Measurements from ENCODE around the gene ZP3. TPM values are rescaled to one million over a fixed set of nuclear protein-coding genes. Genes with fewer than 3 reads are reported as not detected.
"Not testable (repeated sequence)": the region's sequence is repeated elsewhere in the genome, so short reads cannot be mapped to it uniquely, and the experiment has no call there.

Gene ZP3
- total and polyA plus RNA-seq, 8 donors, result 0.46 to 7.1 (median 1.4) TPM; not detected in 4

- no peak for DNase-seq
- Histone ChIP-seq H3K9me3 (no peaks in the 10 kb centered on the region), H3K27me3 (no peaks in the 10 kb centered on the region), H3K27ac (peak overlapping the region in 1 of 5 donors; percentile 38), H3K36me3 (no peaks in the 10 kb centered on the region), H3K4me3 (peak overlapping the region; percentile 45 to 60 (median 53)), H3K4me1 (peaks cover 16 to 34% (median 31%) of the 10 kb centered on the region in 4 donors)
- WGBS, 5 donors, result 55 to 67% (median 62%) methylated on average over 8 of the region's 8 CpGs
- TF ChIP-seq POLR2AphosphoS5 (IDR thresholded peaks at IDR 0.05) (no peak), EP300 (IDR thresholded peaks at IDR 0.05) (no peak), CTCF (IDR thresholded peaks at IDR 0.05) (no peak)
- intact Hi-C loops (cut with DNase I; ENCODE audit: low total_unique reads), result no loop called here
Observed at GRCh38 chr7:76396864-76397263, 27.9 kb upstream of the ZP3 start.

GRCh38 chr7:76397409-76398183 is 27.2 kb upstream of the ZP3 start:
- WGBS, 5 donors, result 12 to 45% (median 18%) methylated on average over 8 to 45 of the region's 45 CpGs

GRCh38 chr7:76400248-76400647 is 24.5 kb upstream of the ZP3 start:
- Histone ChIP-seq H3K9me3 (no peaks in the 10 kb centered on the region), H3K27ac (no peak overlapping the region), H3K27me3 (no peaks in the 10 kb centered on the region), H3K4me3 (no peak overlapping the region), H3K36me3 (no peaks in the 10 kb centered on the region), H3K4me1 (peaks cover 12 to 20% (median 15%) of the 10 kb centered on the region in 4 donors)
- no peak for TF ChIP-seq EP300 (IDR thresholded peaks at IDR 0.05)
- no peak for TF ChIP-seq POLR2A (IDR thresholded peaks at IDR 0.05)
- no peak for TF ChIP-seq POLR2AphosphoS5 (IDR thresholded peaks at IDR 0.05)
- no peak for TF ChIP-seq CTCF (IDR thresholded peaks at IDR 0.05)
- WGBS, 5 donors, result 91 to 96% (median 93%) methylated on average over 17 to 23 of the region's 23 CpGs
- DNase-seq, result no peak
- intact Hi-C loops (cut with DNase I; ENCODE audit: low total_unique reads), result no loop called here

More at GRCh38 chr7:76397409-76398183, 27.2 kb upstream of the ZP3 start:
- H3K4me3 ChIP-seq, result peak overlapping the region; percentile 45 to 60 (median 53)
- no peaks in the 10 kb centered on the region for H3K36me3 ChIP-seq
- peaks cover 15 to 31% (median 27%) of the 10 kb centered on the region in 4 donors for H3K4me1 ChIP-seq
- H3K9me3 ChIP-seq, result no peaks in the 10 kb centered on the region
- no peaks in the 10 kb centered on the region for H3K27me3 ChIP-seq
- TF ChIP-seq POLR2A (IDR thresholded peaks at IDR 0.05) (no peak), POLR2AphosphoS5 (IDR thresholded peaks at IDR 0.05) (peak in 1 of 3 donors; percentile 41), EP300 (IDR thresholded peaks at IDR 0.05) (no peak)
- intact Hi-C loops (cut with DNase I; ENCODE audit: low total_unique reads), result no loop called here
- peak overlapping the region in 2 of 5 donors; percentile 38 to 60 for H3K27ac ChIP-seq
- peak; percentile 83 to 92 for DNase-seq

GRCh38 chr7:76403097-76403496 is 21.7 kb upstream of the ZP3 start:
- intact Hi-C loops (cut with DNase I; ENCODE audit: low total_unique reads); H3K27ac ChIP-seq; H3K27me3 ChIP-seq; H3K9me3 ChIP-seq; DNase-seq; H3K36me3 ChIP-seq; H3K4me3 ChIP-seq; H3K4me1 ChIP-seq: not testable (repeated sequence)
- 75 to 88% (median 81%) methylated on average over 8 of the region's 8 CpGs for WGBS, 5 donors

DNA sequence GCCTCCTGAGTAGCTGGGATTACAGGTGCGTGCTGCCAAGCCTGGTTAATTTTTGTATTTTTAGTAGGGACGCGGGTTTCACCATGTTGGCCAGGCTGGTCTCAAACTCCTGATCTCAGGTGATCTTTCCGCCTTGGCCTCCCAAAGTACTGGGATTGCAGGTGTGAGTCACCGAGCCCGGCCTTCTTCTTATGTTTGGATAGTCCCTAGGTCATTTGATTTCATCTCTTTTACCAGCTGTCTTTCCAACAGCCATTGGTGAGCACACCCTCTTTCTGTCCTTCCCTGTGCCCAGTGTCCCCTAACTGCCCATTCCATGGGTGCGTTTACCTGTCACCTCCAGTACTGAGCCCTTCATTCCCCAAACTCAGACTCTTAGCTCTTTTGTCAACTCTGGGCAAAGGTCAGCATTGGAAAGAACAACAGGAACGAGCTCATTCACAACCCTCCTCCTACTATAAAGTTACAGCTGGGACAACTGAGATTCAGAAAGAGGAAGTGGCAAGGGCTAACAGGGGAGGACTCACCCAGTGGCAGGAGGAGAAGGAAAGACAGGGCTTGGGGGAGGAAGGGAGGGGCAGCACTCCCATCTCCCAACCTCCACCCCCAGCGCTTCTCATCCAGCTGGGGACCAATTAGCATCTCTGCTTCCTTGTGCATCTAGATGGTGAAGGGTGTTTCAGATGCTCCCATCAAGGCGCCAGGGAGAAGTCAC is 20.8 kb upstream of the ZP3 start:
- Histone ChIP-seq H3K36me3 (no peaks in the 10 kb centered on the region), H3K9me3 (no peaks in the 10 kb centered on the region), H3K4me3 (no peak overlapping the region), H3K27ac (peak overlapping the region in 1 of 5 donors; percentile 14), H3K27me3 (no peaks in the 10 kb centered on the region), H3K4me1 (no peaks in the 10 kb centered on the region)
- TF ChIP-seq EP300 (IDR thresholded peaks at IDR 0.05) (no peak), CTCF (IDR thresholded peaks at IDR 0.05) (no peak), POLR2AphosphoS5 (IDR thresholded peaks at IDR 0.05) (no peak), POLR2A (IDR thresholded peaks at IDR 0.05) (no peak)
- DNase-seq, result no peak
- intact Hi-C loops (cut with DNase I; ENCODE audit: low total_unique reads), result no loop called here
- WGBS, 5 donors, result 79 to 84% (median 82%) methylated on average over 10 of the region's 10 CpGs
